Type B pancreatic cell (in vitro differentiated cells): ENCODE measurements around the gene ZNF800. TPM values are rescaled to one million over a fixed set of nuclear protein-coding genes. Genes with fewer than 3 reads are reported as not detected.

Experiments used
- DNase-seq: peaks from one replicate; pipeline ENCODE4 v3.0.0; 2021; ENCODE audit warnings: mixed read lengths; ENCODE audit not compliant: unreplicated experiment; ENCODE audit errors: extremely low spot score
- H3K27ac Mint-ChIP-seq: 2 replicates; pipeline ENCODE4 v1.8.0; 2021; ENCODE audit warnings: mild to moderate bottlenecking, mixed read lengths
- H3K27me3 Mint-ChIP-seq: 2 replicates; pipeline ENCODE4 v1.8.0; 2021; ENCODE audit warnings: mixed read lengths
- H3K36me3 Mint-ChIP-seq: 2 replicates; pipeline ENCODE4 v1.8.0; 2021; ENCODE audit warnings: mixed read lengths
- H3K4me1 Mint-ChIP-seq: one replicate; pipeline ENCODE4 v1.8.0; 2021; ENCODE audit warnings: mixed read lengths; ENCODE audit not compliant: unreplicated experiment
- H3K4me3 Mint-ChIP-seq: 2 replicates; pipeline ENCODE4 v1.8.0; 2021; ENCODE audit warnings: mild to moderate bottlenecking, mixed read lengths
- H3K9me3 Mint-ChIP-seq: 2 replicates; pipeline ENCODE4 v1.8.0; 2021; ENCODE audit warnings: mixed read lengths
- total RNA-seq: library from RNA; stranded (reverse); gene quantifications from 2 replicates; pipeline ENCODE4 v1.2.1, GENCODE V29; 2021; ENCODE audit warnings: low replicate concordance
- TF ChIP-seq, protein P1 (sequence below): fragments of 200-600 bp; sonication (generic); conservative IDR thresholded peaks from 2 replicates; pipeline ENCODE4 v1.5.0; 2021; ENCODE audit warnings: antibody characterized with exemption, mild to moderate bottlenecking

ZNF800 gene
- total RNA-seq, 1 donor from 2014 or later: 26.2 TPM

DNA sequence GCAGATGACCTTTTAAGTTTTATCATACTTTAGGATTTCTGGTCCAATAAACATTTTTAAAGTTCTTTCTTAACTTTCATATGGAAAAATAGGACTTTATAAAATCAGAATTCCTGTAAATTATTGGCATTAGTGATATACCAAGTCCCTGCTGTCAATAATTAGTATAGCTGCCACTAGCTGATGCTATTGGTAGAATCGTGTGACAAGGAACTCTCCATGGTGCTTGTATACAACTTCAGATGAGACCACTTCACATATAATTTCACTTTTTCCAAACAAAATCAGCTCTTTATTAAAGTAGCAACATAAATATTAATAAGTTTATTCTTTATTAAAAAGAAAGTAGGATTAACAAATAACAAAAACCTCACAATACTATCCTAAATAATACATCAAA is 49.9 kb downstream of the ZNF800 start:
- Mint-ChIP-seq H3K4me3 (no peak overlapping the region), H3K4me1 (no peaks in the 10 kb centered on the region), H3K27ac (no peak overlapping the region), H3K9me3 (no peaks in the 10 kb centered on the region), H3K36me3 (peaks cover 3% of the 10 kb centered on the region), H3K27me3 (peaks cover 34% of the 10 kb centered on the region)
- DNase-seq: no peak
- TF ChIP-seq, protein P1, sequence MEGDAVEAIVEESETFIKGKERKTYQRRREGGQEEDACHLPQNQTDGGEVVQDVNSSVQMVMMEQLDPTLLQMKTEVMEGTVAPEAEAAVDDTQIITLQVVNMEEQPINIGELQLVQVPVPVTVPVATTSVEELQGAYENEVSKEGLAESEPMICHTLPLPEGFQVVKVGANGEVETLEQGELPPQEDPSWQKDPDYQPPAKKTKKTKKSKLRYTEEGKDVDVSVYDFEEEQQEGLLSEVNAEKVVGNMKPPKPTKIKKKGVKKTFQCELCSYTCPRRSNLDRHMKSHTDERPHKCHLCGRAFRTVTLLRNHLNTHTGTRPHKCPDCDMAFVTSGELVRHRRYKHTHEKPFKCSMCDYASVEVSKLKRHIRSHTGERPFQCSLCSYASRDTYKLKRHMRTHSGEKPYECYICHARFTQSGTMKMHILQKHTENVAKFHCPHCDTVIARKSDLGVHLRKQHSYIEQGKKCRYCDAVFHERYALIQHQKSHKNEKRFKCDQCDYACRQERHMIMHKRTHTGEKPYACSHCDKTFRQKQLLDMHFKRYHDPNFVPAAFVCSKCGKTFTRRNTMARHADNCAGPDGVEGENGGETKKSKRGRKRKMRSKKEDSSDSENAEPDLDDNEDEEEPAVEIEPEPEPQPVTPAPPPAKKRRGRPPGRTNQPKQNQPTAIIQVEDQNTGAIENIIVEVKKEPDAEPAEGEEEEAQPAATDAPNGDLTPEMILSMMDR: no peak

DNA sequence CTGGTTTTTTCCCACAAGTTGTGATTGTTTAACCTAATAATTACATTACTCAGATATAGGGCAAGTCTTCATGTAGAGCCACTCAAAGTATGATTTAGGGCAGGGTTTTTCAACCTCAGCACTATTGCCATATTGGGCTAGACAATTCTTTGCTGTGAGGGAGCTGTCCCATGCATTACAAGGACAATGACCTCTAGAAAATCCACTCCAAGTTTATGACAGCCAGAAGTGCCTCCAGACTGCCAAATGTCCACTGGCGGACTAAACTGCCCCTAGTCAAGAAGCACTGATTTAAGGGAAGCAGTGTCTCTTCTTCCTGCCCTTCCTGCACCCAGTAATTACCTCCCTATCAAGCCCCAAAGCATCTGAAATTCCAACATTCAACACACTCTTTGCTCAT is 54.4 kb downstream of the ZNF800 start:
- peaks cover 35% of the 10 kb centered on the region for H3K27me3 Mint-ChIP-seq
- no peak for DNase-seq
- H3K27ac Mint-ChIP-seq: no peak overlapping the region
- TF ChIP-seq, protein P1: no peak
- no peak overlapping the region for H3K4me3 Mint-ChIP-seq
- no peaks in the 10 kb centered on the region for H3K9me3 Mint-ChIP-seq
- no peaks in the 10 kb centered on the region for H3K36me3 Mint-ChIP-seq
- no peaks in the 10 kb centered on the region for H3K4me1 Mint-ChIP-seq

DNA sequence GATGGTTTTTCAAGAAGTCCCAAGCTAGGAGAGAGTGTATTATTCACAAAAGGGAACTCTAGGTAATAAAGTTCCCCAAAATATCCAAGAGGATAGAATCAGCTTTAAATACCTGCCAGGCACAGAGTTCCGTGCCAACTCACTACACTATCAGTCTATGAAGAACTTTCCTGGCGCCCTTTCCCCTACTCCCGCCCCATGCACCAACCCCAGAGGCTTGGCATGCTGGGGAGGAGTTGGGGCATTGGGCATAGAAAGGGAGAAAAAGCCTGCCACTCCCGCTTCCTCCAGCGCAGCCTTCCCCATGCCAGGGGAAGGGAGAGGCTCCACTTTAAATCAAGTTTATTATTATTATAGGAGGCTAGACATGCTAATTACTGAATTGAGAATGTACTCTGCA is 54.9 kb downstream of the ZNF800 start:
- H3K4me1 Mint-ChIP-seq: no peaks in the 10 kb centered on the region
- H3K9me3 Mint-ChIP-seq: no peaks in the 10 kb centered on the region
- peaks cover 35% of the 10 kb centered on the region for H3K27me3 Mint-ChIP-seq
- H3K36me3 Mint-ChIP-seq: no peaks in the 10 kb centered on the region
- TF ChIP-seq, protein P1: no peak
- H3K4me3 Mint-ChIP-seq: no peak overlapping the region
- H3K27ac Mint-ChIP-seq: no peak overlapping the region
- DNase-seq: no peak

DNA sequence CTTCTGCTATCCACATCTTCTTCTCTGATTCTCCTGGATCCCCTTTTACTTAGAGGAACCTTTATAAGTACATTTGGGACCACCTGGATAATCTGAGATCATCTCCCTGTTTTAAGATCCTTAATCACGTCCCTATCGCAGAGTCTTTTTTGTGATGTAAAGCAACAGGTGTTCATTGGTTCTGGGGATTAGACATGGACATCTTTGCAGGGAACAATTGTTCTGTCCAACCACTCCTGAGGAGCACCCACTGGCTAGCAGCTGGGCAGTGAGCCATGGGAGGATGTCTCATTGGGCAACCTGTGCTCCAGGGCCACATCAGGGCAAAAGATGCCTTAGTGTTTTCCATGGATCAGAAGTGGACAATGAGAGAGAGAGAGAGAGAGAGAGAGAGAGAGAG is 56.0 kb downstream of the ZNF800 start:
- no peaks in the 10 kb centered on the region for H3K36me3 Mint-ChIP-seq
- DNase-seq: no peak
- H3K27me3 Mint-ChIP-seq: peaks cover 35% of the 10 kb centered on the region
- H3K9me3 Mint-ChIP-seq: no peaks in the 10 kb centered on the region
- H3K4me3 Mint-ChIP-seq: no peak overlapping the region
- H3K4me1 Mint-ChIP-seq: no peaks in the 10 kb centered on the region
- TF ChIP-seq, protein P1: no peak
- no peak overlapping the region for H3K27ac Mint-ChIP-seq

DNA sequence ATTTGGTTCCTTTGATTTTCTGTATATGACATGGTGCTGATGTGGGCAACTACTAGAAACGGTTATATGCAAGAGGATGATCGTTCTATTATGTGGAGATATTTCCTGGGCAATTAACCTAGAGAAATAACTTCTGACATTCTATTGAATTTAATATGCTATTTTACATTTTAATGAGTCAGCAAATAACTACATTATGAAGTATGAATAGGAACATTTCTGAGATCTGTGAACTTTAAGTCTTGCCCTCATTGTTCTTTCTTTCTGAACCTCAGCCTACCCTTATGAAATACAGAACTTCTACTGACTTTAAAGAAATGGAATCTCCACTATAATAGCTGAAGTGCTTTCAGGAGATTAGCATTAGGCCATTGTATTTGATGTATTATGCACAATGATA is 59.6 kb downstream of the ZNF800 start:
- DNase-seq: no peak
- Mint-ChIP-seq H3K4me1 (no peaks in the 10 kb centered on the region), H3K4me3 (no peak overlapping the region), H3K27ac (no peak overlapping the region), H3K36me3 (no peaks in the 10 kb centered on the region), H3K9me3 (no peaks in the 10 kb centered on the region), H3K27me3 (peaks cover 31% of the 10 kb centered on the region)
- TF ChIP-seq, protein P1: no peak

DNA sequence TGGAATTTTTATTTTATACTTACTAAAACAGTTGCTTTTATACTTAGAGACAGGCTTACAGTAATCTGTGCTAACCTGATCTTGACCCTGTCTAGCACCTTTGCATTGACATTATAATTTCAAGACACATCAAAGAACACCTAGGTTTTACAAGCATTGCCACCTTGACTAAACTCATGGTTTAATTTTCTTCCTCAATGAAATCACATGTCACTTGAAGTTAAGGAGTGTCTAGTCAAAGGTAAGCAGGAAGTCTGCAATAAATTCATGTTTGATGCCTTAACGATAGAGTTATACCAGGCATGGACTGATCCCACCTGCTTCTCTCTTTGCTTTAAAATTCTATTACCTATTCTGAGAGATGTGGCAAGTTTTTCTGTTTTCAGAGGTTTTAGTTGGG is 62.4 kb downstream of the ZNF800 start:
- H3K4me1 Mint-ChIP-seq: no peaks in the 10 kb centered on the region

More for the DNA sequence above, 62.4 kb downstream of the ZNF800 start:
- H3K27ac Mint-ChIP-seq: no peak overlapping the region
- TF ChIP-seq, protein P1: no peak
- no peak overlapping the region for H3K4me3 Mint-ChIP-seq
- H3K36me3 Mint-ChIP-seq: no peaks in the 10 kb centered on the region
- peaks cover 30% of the 10 kb centered on the region for H3K27me3 Mint-ChIP-seq
- no peak for DNase-seq
- no peaks in the 10 kb centered on the region for H3K9me3 Mint-ChIP-seq
